Limb (tissue), 2 donors: ENCODE data around the gene PAF1.

Source experiments
- DNase-seq, 2 donors: peaks; one replicate each; pipeline ENCODE4 v3.0.0-alpha.2; 2016; ENCODE audit errors: extremely low spot score in 2 of 2

PAF1 gene

DNA sequence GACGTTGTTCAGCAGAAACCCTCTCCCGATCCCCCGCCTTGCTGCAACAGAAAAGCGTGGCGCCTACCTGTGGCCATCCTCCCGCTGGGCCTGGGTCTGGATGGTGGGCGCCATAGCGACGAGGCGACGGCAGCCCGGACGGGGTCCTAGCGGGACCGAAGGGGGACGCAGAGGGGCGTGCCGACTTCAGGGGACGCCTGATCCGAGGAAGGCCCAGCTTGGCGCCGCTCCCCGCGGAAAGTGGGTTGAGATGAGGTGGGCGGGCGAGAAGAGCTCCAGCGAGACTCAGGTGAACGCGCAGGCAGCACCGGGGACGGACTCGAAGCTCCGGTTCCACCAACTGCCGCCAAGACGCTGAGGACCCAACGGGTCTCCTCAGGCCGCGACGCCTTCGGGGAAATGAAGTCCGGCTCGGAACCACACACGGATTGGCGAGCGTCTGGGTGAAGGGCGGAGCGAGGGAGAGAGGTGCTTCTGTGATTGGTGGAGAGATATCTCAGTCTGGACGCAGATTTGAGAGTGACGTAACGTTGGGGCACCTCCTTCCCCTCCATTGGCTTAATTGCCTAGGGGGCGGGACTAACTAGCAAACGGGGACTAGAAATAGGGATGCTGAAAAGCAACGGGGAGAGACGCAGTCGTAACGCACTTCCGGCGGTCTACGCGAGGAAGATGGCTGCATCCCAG is at the start of gene PAF1, which contains the start of gene MED29:
Gene PAF1, minus strand, starts transcription at position 356 of the 687 bp plus-strand sequence. Its CDS starts 242 bp downstream, at position 114.
Gene MED29, plus strand, starts transcription at position 628 of the 687 bp plus-strand sequence. Its CDS starts 45 bp downstream, at position 673.
- DNase-seq: peak; percentile 97 to 100

DNA sequence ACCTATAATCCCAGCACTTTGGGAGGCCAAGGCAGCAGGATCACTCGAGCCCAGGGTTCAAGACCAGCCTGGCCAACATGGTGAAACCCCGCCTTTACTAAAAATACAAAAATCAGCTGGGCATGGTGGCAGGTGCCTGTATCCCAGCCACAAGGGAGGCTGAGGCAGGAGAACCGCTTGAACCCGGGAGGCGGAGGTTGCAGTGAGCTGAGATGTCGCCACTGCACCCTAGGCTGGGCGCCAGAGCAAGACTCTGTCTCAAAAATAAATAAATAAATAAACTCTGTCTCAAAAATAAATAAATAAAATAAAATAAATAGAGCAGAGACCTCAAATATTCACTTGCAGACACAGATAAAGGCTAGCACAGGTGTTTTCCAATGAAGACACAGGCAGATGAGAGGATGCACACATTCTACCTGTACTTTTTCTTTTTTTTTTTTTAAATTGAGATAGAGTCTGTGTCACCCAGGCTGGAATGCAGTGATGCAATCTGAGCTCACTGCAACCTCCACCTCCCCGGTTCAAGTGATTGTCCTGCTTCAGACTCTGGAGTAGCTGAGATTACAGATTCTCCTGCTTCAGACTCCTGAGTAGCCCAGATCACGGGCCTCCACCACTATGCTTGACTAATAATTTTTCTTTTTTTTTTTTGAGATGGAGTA is 47.5 kb upstream of the PAF1 start:
- DNase-seq: no peak

DNA sequence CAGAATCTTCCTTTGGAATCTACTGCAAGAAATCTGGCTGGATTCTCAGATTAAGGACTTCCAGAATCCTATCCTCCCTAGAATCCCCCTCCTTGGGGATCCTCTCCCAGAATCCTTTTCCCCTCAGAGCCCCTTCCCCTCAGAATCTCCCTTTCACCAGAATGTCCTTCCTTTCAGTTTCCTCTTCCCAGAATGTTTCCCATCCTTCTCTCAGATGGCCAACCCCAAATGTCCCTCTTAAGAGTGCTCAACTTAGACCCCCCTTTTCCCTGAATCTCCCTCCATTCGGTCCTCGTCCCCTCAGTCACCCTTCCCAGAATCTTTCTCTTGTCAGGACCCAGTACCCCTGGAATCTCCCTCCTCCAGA is 45.4 kb upstream of the PAF1 start:
- DNase-seq: no peak

DNA sequence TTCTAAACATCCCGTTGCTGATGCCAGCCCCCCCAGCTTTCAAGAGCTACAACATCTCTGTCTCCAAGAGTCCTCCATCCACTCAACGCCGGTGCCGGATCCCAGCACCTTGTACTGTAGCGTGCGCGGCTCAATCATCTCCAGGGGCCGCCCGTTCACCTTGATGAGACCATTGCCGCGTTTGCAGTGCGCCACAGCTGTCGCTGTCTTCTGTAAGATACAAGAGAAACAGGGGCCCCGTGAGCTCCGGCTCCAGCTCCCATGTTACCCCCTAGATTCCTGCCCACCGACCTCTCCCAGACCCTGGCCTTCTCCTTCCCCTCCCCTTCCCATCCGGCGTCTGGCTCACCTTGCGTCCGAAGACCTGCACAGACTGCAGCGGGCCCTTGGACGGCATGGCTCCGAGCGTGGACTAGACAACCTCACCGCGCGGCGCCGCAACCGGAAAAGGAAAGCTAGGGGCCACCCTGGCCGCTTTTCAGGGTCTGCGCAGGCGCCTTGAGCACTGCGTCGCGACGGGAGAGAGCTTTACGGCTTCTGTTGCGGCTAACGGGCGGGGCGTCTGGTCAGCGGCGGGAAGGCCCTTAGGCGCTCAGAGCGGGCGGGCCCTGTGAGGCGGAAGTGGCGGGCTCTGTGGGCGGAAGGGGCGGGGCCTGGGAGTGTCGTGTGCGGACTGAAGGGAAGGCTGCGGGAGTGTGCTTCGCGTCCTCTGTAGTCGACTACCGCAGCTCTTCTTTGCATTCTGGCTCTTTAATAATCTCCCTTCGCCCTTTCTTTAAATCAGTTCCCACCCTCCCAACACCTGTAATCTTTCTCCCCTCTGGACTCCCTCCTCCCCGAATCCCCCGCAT is 44.8 kb upstream of the PAF1 start, which contains the start of gene RPS16:
Gene RPS16, minus strand, starts transcription at position 451 of the 851 bp plus-strand sequence. Its CDS starts 54 bp downstream, at position 397.
- DNase-seq: peak; percentile 99

DNA sequence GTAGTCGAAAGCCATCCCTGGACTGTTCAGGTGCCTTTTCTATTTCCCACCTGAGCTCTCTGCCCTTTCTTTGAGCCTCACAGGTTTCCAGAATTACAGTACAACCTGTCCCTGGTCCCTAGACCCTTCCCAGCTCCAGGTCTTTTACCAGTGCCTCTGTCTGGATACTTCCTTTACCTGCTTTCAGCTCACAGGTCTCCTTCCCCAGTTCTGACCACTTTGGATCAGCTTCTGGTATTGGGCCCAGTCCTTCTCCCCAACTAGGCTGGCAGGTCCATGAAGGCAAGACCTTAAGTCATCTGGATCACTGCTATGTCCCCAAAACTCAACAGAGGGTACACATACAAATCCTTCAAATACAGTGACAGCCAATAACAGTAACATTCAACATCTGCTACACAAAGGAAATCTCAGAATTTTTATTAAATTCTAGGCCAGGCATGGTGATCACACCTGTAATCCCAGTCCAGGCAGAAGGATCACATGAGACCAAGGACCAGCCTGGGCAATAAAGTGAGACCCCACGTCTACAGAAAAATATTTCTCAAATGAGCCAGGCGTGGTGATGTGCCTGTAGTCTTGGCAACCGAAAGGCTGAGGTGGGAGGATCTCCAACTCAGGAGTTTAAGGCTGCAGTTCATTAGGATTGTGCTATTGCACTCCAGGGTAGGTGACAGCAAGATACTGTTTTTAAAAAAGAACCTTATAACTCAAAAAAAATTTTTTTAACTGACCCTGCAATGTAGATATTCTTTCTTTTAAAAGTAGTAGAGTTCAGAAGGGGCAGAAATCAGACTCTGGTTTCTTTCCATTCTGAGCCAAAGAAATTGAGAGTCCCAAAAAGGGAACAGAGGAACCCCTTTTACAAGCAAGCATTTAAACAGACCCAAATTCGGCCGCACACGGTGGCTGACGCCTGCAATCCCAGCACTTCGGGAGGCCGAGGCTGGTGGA is 43.5 kb upstream of the PAF1 start:
- DNase-seq: no peak

DNA sequence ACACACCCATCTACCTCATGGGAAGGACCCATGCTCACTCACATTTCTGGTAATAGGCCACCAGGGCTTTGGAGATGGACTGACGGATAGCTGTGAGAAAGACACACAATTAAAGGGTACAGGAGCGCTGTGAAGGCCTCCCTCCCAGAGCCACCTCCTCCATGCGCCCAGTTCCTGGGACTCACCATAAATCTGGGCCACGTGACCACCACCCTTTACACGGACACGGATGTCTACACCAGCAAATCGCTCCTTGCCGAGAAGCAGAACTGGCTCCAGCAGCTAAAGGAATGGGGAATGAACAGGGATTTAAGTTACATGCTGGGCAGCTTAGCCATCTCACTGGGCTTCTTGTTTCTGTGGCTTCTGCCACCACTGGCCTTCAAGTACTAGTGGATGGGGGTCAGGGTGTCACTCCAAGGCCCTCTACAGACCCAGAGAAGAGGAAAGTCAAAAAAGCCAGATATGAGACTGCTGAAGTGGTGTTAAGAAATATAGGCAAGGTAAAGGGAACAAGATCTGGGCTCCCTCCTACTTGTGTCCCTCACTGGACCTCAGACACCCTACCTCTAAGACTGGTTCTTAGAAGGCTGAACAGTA is 42.7 kb upstream of the PAF1 start:
- no peak for DNase-seq

DNA sequence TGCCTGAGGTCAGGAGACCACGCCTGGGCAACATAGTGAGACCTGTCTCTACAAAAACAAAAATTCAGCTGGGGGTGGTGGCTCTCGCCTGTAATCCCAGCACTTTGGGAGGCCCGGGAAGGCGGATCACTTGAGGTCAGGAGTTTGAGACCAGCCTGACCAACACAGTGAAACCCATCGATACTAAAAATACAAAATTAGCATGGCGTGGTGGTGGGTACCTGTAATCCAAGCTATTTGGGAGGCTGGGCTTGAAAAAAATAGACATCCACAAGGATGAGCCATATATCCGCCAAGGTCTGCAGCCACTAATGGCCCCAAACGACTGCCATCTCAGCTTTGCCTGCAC is 41.7 kb upstream of the PAF1 start:
- DNase-seq: no peak

DNA sequence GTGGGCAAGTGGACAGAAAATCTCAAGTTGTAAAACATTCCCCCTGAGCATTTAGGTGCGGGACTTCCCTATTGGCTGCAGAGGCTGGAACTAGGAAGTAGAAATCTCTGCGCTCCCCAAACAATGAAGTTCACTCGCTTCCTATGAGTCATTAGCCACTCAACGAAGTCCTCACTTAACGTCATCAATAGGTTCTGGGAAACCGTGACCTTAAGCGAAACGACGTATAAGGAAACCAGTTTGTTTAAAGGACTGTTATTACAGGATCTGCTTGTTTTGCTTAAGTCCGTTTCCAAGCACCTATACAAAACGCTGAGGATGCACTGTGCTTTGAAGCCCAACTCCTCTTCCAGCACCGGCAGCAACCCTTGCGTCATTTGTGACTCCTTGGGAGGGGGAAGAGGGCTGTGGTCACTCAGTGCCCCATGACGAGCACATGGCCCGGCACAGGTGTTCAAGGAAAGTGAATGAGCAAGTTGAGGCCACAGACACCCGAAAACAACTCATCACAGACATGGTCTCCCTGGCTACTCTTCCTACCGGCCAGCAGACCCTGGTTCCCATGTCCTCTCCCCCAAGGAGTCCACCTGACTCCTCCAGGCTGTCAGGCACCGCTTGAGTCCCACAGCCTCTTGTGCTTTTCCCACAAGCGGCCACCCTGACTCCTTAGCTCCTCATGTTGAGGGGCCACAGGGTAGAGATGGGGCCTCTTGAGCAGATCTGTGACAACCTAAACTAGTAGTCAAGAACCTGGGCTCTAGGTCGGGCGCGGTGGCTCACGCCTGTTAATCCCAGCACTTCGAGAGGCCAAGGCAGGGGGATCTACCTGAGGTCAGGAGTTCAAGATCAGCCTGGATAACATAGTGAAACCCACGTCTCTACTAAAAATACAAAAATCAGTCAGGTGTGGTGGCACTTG is 40.0 kb upstream of the PAF1 start:
- DNase-seq: no peak

DNA sequence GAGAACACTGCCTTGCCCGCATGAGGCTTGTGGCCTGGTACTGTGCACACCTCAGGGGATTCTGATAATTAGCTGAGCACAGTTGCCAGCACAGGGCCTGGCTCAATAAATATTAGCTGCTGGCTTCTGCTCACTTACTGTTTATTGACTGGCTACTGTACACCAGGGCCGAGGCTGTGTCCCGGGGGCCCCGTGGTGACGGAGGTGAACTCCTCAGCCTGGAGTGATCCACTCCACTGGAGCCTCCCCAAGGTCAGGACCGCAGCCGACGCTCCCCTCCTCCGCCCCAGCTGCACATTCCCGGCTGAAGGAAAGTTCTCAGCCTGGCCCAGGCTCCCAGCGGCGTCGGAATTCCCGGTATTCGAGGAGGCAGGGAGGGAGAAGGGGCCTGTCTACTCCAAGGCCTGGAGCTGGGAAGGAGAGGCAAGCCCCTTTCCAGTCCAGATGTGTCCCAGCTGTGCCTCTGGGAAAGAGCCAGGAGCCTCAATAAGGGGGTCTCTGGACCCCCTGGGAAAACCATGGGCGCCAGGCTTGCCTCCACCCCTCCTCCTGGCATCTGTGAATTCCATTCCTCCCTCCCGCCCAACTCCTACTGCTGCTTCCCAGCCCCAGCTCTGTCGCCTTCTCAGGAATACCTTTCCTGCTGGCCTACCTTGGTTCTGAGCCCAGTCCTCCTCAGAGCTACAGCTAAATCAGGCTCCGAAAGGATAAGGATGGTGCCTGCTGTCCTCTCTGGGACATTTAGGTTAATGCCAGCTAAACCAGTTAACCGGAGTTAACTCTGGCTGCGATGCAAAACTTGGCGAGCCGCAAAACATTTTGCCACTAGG is 37.6 kb upstream of the PAF1 start:
- peak; percentile 87 to 88 for DNase-seq

DNA sequence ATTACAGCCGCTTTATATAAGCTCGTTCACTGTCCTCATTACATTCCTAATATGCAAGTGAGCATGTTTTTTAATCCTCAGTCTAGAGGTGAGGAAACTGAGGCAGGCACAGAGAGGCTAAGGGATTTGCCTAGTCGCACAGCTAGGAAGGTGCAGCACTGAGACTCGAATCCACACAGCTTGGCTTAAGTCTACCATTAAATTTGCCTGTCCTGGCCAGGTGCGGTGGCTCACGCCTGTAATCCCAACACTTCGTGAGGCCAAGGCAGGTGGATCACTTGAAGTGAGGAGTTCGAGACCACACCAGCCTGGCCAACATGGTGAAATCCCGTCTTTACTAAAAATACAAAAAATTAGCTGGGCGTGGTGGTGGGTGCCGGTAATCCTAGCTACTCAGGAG is 36.8 kb upstream of the PAF1 start:
- no peak for DNase-seq

DNA sequence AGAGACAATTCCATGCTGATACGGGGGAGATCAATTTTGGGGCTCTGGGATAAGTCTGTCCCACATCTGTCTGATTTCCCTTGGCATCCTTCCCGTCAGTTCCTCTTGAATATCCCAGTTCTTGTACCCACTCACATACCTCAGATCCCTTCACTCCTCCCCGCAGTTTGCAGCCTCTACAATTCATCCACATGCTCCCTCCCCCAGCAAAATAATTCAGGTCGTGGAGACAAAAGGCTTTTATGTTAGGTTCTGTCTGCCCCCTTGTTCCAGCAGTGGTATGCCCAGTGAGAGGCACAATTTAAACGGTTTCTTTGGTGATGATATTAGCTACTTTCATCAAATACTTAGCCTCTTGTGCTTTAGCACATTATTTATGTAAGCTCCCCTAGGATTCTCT is 35.3 kb upstream of the PAF1 start:
- DNase-seq: no peak

DNA sequence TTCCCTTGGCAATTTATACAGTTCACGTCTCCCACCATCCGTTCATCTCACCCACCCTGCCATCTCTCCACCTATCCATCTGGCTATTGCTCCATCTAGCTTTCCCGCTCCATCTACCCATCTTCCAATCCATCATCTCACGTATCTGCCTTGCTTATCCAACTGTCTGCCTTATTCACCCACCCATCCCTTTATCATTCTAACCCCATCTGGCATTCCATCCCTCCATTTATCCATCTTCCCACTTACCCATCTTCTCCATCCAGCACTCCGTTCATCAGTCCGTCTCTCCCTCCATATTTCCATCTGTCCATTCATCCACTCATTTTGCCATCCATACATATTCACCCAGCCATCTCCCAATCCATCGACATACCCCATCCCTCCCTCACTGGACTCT is 34.8 kb upstream of the PAF1 start:
- DNase-seq: no peak

DNA sequence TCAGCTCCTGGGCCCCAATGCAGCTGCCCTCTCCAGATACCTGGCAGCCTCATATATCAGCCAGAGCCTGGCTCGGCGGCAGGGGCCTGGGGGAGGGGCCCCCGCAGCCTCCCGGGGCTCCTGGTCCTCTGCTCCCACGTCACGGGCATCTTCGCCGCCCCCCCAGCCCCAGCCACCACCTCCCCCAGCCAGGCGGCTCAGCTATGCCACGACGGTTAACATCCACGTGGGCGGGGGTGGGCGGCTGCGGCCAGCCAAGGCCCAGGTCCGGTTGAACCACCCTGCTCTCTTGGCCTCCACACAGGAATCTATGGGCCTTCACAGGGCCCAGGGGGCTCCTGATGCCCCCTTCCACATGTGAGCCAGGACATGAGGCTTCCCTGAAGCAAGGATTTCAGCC is 34.0 kb upstream of the PAF1 start:
- DNase-seq: no peak

DNA sequence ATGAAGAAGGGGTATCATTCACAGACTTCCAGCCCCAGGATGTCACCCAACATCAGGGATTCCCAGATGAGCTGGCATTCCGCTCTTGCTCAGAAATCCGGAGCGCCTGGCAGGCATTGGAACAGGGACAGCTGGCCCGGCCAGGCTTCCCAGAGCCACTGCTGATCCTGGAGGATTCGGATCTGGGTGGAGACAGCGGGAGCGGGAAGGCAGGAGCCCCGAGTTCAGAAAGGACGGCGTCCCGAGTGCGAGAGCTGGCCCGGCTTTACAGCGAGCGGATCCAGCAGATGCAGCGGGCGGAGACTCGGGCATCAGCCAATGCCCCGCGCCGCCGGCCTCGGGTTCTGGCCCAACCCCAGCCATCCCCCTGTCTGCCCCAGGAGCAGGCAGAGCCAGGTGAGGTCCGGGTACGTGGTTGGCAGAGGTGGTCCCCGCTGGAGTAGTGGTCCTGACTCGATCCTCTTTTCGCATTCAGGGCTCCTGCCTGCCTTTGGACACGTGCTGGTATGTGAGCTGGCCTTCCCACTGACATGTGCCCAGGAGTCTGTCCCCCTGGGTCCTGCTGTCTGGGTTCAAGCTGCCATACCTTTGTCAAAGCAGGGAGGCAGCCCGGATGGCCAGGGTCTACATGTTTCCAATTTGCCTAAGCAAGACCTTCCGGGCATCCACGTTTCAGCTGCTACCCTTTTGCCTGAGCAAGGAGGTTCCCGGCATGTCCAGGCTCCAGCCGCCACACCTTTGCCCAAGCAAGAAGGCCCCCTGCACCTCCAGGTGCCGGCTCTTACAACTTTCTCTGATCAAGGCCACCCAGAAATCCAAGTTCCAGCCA is 32.6 kb upstream of the PAF1 start:
- no peak for DNase-seq

DNA sequence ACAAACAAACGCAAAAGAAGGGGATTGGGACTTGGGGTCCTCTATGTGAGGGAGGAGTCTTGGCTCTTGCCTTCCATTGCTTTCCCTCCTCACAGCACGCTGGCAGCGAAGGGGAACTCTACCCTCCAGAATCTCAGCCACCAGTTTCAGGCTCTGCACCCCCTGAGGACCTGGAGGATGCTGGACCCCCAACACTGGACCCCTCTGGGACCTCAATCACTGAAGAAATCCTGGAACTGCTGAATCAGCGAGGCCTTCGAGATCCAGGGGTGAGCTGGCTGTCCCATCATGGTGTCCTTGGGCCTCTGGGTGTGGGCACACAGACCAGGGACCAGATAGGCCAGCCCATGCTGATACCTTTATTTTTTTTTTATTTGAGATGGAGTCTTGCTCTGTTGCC is 31.1 kb upstream of the PAF1 start:
- no peak for DNase-seq

DNA sequence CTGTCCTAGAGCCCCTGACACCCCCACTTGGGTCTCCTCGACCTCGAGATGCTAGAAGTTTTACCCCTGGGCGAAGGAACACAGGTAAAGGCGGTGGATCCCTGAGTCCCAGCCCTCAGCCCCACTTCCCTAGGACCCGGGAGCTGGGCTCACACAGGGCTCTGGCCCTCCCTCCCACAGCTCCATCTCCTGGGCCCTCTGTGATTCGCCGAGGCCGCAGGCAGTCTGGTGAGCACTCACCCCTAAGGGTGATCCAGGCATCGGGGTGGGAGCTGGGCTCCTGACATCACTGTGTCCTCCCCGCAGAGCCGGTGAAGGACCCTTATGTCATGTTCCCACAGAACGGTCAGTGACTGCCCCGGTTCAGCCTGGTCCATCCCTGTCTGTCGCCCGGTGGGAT is 29.9 kb upstream of the PAF1 start:
- DNase-seq: no peak

DNA sequence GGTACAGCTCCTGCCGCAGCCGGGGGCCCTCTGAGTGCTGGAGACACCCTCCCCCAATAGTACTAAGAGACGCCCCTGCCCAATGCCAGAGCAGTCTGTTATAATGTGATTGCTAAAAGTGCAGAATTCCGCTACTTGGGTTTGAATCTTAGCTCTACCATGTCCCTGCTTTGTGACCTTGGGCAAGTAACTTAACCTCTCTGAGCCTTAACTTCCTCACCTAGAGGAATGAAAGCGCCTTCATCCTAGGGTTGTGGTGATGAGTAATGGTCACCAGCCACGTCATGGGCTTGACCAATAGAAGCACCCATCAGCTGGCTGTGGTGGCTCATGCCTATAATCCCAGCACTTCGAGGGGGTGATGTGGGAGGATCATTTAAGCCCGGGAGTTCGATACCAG is 28.1 kb upstream of the PAF1 start:
- DNase-seq: no peak
